GM12891 (cell line): ENCODE results near the gene TAS1R3.

Source experiments
- DNase-seq: peaks from one replicate; pipeline ENCODE4 v3.0.0; 2011; ENCODE audit warnings: low spot score; ENCODE audit not compliant: insufficient read length
- FAIRE-seq: peaks from 2 replicates; lab custom pipeline; 2011; peaks lifted over from hg19 to GRCh38; lab: Jason Lieb, UNC
- PAX5 ChIP-seq: IDR thresholded peaks from 2 replicates; pipeline ENCODE4 v1.6.1; 2011; ENCODE audit warnings: low read length, moderate library complexity, mild to moderate bottlenecking; ENCODE audit not compliant: insufficient read depth, severe bottlenecking
- POLR2A ChIP-seq: IDR thresholded peaks from 2 replicates; pipeline ENCODE4 v1.6.1; 2011; ENCODE audit warnings: low read depth, low read length, control low read depth
- POLR2AphosphoS5 ChIP-seq: IDR thresholded peaks from 2 replicates; pipeline ENCODE4 v1.6.1; 2011; ENCODE audit warnings: low read depth, low read length, control low read depth
- POU2F2 ChIP-seq: IDR thresholded peaks from 2 replicates; pipeline ENCODE4 v1.6.1; 2011; ENCODE audit warnings: low read depth, mild to moderate bottlenecking, control low read depth, low read length, moderate library complexity
- SPI1 ChIP-seq: IDR thresholded peaks from 2 replicates; pipeline ENCODE4 v1.6.1; 2011; ENCODE audit warnings: low read depth, low read length, control low read depth
- TAF1 ChIP-seq: IDR thresholded peaks from 2 replicates; pipeline ENCODE4 v1.6.1; 2011; ENCODE audit warnings: low read depth, low read length, control low read depth

Gene TAS1R3

DNA sequence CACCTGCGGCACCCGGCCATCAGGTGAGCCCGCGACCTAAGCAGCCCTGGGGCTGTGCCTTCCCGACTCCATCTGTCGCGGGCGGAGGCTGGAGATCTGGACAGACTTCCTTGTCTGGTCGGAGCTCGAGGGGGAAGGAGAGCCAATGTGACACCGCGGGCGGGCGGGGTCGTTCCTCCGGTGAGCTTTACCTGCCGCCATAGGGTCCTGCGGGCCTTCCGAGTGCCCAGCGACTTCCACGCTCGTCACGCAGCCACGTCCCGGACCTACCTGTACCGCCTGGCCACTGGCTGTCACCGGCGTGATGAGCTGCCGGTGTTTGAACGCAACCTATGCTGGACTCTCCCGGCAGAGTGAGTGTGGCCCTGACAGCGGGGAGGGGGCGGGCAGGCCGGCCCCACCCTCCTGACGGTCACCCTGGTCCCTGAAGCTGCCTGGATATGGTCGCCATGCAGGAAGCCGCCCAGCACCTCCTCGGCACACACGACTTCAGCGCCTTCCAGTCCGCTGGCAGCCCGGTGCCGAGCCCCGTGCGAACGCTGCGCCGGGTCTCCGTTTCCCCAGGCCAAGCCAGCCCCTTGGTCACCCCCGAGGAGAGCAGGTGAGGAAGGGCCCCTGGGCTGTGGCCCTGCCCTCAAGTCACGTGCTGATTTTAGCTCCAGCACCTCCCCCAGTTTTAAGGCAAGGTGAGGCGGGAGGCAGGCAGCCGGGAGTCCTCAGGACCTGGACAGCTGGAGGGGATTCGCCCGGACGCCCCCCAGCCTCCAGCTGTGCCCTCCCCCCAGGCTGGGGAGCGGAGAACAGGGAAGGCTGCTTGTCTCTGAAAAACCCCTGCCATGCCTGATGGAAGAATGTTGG, 21.6 kb upstream of the TAS1R3 start:
- FAIRE-seq: no peak
- TF ChIP-seq POLR2A: no peak
- peak; percentile 8; the same call in 1 of the 2 replicates for TF ChIP-seq POLR2AphosphoS5
- no peak for DNase-seq

DNA sequence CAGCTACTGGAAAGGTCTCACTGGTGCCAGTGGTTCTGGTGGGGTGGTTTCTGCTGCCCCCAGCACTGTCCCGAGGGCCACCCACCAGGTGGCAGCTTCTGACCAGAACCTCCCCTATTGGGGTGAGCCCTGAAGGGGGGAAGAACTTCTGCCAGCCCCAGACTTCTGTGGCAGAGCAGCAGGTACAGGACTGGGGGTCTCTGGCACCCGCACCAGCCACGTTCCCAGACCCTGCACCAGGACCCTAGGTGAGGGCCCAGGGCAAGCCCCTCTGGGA, 21.0 kb upstream of the TAS1R3 start:
- no peak for FAIRE-seq
- no peak for TF ChIP-seq TAF1
- no peak for TF ChIP-seq POLR2A
- no peak for TF ChIP-seq POU2F2
- 0 out of 2 replicates have a peak, but pooled peaks have one; percentile 6 for TF ChIP-seq POLR2AphosphoS5
- DNase-seq: no peak

DNA sequence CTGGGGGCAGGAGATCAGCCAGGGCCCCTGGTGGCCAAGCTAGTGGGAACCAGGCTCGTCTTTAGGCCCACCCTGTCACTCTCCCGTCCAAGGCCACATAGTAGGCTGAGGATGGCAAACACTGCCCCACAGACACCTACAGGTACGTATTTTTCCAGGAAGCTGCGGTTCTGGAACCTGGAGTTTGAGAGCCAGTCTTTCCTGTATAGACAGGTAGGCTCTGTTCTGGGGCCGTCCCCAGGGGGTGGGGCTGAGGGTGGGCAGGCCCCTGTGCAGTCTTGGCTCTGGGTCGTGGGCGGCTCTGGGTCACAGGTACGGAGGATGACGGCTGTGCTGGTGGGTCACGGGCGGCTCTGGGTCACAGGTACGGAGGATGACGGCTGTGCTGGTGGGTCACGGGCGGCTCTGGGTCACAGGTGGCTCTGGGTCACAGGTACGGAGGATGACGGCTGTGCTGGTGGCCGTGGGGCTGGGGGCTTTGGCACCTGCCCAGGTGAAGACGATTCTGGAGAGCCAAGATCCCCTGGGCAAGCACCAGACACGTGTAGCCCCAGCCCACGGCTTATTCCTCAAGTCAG, 20.5 kb upstream of the TAS1R3 start:
- FAIRE-seq: no peak
- TF ChIP-seq POLR2AphosphoS5 (no peak), POU2F2 (no peak), SPI1 (no peak), PAX5 (no peak), TAF1 (no peak), POLR2A (no peak; the same call in 1 of the 2 replicates)

DNA sequence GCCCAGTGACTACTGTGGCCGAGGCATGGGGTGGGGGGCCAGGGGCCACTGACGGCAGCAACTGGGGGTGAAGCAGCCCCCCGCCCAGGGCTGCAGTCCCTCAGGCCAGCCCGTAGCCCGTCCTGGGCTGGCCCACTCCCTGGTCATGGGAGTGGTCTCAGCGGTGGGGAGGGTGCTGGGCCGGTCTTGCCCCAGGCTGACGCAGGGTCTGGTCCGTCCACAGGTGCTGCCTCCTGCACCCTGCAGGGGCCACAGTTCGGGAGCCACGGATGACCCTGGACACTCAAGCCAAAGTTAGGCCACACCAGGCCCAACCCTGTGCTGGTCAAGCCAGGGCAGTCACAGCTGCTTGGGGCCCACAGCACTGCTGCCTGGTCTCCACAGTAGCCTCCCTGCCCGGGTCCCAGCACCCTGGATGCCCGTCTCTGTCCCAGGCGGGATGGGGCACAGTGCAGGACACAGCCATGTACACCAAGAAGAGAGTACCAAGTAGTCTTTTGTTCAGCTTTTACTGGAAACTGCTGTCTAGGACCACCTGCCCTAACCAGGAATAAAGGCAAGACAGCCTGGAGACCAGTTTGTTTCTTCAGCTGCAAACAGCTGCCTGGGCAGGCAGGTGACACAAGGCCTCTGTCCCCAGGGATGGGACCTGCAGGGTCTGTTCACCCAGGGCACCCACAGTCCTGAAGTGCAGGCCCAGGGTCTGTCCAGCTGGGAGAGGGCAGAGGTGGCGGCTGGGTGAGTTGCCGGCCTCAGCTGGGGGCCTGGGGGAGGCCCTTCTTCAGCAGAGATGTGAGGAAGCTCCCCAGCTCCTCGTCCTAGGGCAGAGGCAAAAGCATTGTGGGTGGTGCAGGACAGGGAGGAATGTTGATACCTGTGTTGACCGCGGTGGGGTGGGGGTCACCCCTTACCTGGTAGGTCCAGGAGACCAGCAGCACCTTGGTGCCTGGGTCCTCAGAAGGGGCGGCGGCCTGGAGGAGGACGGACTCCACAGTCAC, 19.7 kb upstream of the TAS1R3 start:
- no peak for FAIRE-seq
- no peak for DNase-seq
- TF ChIP-seq TAF1 (no peak), POLR2AphosphoS5 (peak; percentile 46; the same call in 1 of the 2 replicates), POLR2A (no peak), SPI1 (no peak), PAX5 (no peak), POU2F2 (no peak)

More for the DNA sequence above, 20.5 kb upstream of the TAS1R3 start:
- no peak for DNase-seq

DNA sequence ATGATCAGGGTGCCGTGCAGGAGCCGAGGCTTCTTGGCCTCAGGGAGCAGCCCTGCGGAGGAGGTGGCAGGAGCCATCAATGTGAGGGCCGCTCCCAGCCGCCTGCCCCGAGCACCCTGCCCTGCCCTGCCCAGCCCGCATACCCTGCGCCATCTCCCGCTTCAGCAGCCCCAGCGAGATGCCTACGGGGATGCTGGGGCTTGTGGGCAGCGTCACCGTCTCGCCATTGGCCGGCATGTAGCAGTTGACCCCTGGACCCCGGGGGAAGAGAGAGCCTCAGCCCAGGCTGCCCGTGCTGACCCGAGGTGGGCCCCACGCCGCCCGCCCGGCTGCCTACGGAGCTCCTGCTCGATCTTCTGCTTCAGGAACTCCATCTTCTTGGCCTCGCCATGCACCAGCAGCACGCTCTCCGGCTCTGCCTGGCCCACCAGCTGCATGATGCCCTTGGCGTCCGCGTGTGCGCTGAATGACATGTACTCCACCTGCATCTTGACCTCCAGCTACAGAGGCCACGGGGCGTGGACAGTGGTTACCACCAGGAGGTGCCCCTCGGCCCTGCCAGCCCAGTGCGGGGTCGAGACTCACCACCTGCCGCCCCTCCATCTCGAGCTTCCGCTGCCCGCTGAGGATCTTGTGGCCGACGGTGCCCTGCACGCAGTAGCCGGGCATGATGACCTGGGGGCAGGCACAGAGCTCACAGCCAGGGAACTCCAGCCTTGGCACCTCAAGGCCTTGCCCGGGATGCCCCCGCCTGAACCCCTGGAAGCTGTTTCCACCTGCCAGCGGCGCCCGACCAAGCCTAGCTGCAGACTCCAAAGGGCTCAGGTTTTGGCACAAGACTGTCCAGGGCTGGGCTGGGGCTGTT, 18.4 kb upstream of the TAS1R3 start:
- DNase-seq (no peak), FAIRE-seq (no peak)
- TF ChIP-seq TAF1: no peak
- TF ChIP-seq POLR2A: no peak
- no peak; the same call in 1 of the 2 replicates for TF ChIP-seq POLR2AphosphoS5

DNA sequence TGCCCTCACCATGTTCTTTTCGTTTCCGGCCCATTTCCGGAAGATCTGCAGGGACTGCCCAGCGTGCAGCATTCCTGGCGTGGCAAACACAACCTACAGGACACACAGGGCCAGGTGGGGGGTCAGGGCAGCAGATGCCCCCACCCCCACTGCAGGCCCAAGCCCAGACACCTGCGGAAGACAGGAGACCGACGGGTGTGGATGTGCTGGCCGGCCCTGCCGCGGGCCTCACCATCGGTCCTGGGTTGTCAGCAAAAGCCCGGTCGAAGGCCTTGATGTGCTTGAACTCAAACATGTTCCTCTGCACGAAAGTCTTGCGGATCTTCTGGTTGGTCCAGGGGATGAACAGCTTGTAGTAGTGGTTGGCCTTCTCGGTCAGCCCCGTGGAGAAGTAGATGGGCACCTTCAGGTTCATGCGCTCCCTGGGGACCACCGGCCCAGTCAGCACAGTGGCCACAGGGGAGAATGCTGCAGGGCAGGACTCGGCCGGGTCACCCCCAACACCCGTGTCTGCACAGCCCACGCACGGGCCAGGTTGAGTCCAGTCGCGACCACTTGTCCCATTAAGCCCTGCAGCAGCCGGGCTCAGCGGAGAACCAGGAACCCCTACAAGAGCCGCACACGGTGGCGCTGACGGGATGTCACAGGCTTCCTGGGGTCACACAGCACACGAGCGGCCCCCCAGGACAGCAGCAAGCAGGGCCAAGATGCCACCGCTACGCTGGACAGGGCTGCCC, 17.4 kb upstream of the TAS1R3 start:
- FAIRE-seq (no peak), DNase-seq (no peak)
- TF ChIP-seq POLR2A (no peak), SPI1 (no peak), PAX5 (no peak), TAF1 (no peak), POU2F2 (no peak), POLR2AphosphoS5 (no peak)

DNA sequence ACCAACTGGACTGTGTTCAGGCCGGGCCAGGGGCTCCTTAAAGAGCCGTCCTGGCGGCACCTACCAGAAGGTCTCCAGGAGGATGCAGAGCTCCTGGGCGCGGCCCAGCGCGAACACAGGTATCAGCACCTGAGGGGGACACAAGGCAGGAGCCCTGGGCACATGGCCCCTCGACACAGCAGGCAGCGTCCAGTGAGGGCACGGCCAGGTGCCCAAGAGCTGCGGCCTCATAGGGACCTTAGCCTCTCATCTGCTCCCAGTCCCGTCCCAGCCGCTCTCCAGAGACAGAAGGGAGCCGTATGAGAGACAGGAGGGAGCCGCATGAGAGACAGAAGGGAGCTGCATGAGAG, 16.9 kb upstream of the TAS1R3 start:
- TF ChIP-seq POLR2A (no peak), POU2F2 (no peak), TAF1 (no peak), POLR2AphosphoS5 (no peak), PAX5 (no peak), SPI1 (no peak)
- no peak for FAIRE-seq
- no peak for DNase-seq

DNA sequence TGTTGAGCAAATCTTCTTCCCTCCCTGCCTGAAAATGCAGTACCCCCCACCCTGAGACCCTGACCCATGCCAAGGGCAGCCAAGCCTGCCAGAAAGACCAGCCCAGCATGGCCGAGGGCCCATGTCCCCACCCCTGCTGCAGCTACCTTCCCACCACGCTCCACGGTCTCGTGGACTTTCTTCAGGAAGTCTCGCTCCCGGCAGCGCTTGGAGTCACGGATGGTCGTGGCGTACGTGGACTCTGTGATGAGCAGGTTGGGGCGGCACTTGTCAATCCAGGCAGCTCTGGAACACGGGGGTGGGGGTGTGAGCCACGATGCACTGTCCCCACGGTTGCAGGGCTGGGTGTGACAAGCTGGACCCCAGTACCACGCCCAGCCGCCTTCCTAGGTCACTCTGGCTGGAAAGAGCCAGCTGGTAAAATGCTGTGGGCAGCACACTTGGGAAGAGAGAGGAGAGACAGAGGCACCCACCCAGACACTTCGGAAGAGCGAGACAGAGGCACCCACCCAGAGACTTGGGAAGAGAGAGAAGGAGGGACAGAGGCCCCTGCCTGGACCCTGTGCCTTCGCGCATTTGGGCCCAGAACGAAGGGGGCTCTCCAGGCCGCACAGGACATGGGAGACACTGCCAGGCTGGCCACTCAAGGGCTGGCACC, 16.3 kb upstream of the TAS1R3 start:
- TF ChIP-seq POLR2AphosphoS5 (peak; percentile 52; the same call in 1 of the 2 replicates), POLR2A (no peak)
- DNase-seq (no peak), FAIRE-seq (no peak)
